Epithelial cell of esophagus (primary cell): ENCODE results near the gene NADSYN1.

Experiments
- DNase-seq: peaks from one replicate; pipeline ENCODE4 v3.0.0; 2010; ENCODE audit warnings: low read depth
- H3K4me3 ChIP-seq: 2 replicates; pipeline ENCODE4 v1.5.1; 2011; ENCODE audit warnings: mild to moderate bottlenecking, low read length, control low read depth
- CTCF ChIP-seq: IDR thresholded peaks from 2 replicates; pipeline ENCODE4 v1.5.1; 2011; ENCODE audit warnings: low read depth, mild to moderate bottlenecking, low read length, control low read depth, inconsistent platforms; ENCODE audit not compliant: insufficient read depth; ENCODE audit errors: missing control alignments

Gene NADSYN1

DNA sequence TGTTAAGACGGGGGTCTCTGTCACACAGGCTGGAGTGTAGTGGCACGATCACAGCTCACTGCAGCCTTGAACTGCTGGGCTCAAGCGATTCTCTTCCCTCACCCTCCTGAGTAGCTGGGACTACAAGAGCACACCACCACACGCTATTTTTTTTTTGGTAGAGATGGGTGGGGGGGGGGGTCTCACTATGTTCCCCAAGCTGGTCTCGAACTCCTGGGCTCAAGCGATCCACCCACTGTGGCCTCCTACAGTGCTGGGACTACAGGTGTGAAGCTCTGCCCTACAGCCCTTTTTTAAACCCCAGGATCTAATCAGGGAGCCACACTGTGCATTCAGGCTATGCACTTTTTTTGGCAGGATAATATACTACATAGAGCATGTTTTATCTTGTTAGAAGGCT, 3.4 kb upstream of the NADSYN1 start:
- TF ChIP-seq CTCF: no peak
- DNase-seq: peak; percentile 32

DNA sequence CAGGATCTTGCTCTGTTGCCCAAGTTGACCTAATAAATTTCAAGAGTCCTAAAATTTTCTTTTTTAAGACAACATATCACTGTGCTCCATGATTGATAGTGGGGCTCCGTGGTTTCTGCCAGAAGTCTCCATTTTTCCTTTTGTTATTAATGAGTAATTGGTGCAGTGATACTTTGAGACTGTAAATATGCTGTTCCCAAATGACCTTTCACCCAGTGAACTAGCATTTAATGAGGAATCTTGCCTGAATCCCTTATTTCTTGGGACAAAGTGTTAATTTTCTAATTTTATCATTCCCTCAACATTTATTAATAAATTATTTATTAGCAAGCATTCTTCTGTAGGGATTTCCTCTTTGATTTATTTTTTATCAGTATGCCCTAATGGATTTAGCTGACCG, 2.5 kb upstream of the NADSYN1 start:
- no peak for TF ChIP-seq CTCF
- no peak for DNase-seq
- no peak overlapping the region for H3K4me3 ChIP-seq

More for the DNA sequence above, 3.4 kb upstream of the NADSYN1 start:
- H3K4me3 ChIP-seq: peak overlapping the region; percentile 81

GRCh38 chr11:71450939-71451338, 2.1 kb upstream of the NADSYN1 start:
- no peak for TF ChIP-seq CTCF
- no peak for DNase-seq
- H3K4me3 ChIP-seq: no peak overlapping the region

- DNase-seq: peak; percentile 29
- no peak overlapping the region for H3K4me3 ChIP-seq
These were observed 1.3 kb upstream of the NADSYN1 start for GRCh38 chr11:71451596-71452198.

DNA sequence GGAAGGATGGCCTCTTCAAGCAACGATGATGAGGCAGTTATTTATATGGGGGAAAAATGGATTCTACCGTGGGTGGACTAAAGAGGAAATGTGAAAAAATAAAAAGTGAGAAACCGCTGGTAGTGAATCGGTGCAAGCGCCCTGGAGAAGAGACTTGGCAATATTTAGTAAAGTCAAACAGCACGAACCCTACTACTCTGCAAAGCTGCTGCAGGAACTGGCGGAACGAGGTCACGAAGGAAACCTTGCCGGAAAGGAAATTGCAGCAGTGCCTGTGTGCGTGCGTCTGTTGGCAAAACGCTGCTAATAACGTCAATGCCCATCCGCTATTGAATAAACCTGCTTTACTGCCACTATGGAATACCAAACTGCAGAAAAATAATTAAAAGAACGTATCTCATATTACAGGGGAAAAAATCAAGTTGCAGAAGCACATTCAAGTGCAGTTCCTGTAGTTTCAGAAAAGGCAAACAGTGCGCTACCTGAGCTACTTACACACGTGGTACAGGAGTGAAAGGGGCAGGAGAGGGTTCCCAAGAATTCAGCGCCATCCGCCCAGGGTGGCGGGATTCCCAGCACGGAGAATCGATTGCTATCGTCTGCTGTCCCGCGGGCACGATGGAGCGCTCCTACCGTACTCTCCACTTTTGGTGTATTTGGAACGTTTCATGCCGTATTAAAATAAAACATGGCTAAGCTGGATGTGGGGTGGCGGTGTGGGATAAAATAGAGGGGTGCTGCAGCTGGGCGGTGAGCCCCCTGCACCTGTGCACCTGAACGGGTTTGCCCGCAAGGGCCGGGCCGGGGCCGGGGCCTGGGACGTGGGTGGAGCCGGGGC, 585 bp upstream of the NADSYN1 start:
- peak overlapping the region; percentile 87 for H3K4me3 ChIP-seq
- DNase-seq: peak; percentile 32
- no peak for TF ChIP-seq CTCF

More at GRCh38 chr11:71451596-71452198, 1.3 kb upstream of the NADSYN1 start:
- TF ChIP-seq CTCF: no peak

DNA sequence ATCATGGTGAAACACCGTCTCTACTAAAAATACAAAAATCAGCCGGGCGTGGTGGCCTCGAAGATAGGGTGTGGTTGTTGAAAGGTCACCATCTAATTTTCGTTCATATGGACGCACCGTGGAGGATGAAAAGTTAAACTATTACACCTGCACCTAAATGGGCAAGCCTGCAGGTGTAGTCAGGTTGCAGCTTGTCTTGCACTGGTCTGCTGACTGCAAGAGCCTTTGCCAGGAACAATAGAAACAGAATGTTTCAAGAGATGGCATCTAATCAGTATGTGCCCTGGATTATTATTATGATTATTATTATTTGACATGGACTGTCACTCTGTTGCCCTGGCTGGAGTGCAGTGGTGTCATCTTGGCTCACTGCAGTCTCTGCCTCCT, 908 bp downstream of the NADSYN1 start:
- peak; percentile 70 for DNase-seq
- peak overlapping the region; percentile 87 for H3K4me3 ChIP-seq
- TF ChIP-seq CTCF: no peak
